ENCODE results near the gene CPNE7.

The CPNE7 gene

DNA sequence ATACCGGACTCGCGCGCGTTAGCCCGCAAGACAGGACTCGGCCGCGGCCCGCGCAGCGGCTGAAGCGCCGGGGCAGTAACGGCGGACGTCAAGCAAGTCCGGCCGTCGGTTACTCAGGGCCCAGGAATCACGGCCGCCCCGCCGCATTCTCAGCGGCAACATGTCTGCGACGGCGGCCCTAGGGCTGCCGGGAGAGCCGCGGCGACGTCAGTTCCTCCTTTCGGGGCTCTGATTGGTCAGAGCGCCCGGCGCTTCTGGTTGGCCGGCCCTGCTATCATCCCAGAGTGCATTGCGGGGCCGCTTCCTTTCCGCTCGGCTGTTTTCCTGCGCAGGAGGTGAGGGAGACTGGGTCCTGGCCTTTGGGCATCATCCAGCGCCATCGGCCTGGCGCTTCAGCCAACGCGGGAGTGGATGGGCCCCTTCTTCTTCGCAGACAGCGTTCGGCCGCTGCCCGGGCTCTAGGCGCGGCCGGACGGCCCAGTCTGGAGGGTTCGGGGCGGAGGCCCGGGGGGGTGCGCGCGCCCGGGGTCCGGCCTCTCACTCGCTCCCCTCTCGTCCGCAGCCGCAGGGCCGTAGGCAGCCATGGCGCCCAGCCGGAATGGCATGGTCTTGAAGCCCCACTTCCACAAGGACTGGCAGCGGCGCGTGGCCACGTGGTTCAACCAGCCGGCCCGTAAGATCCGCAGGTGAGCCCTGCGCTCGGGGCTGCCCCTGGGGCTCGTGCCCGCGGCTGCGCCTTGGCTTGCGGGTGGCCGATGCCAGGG lies 15.0 kb upstream of the CPNE7 start, which contains the start of gene RPL13:
TSS of gene RPL13 (plus strand) at position 305 of the 764 bp plus-strand sequence. CDS start at position 583, 278 bp downstream.
- Histone ChIP-seq H2AFZ (ENCODE audit: low read depth, low read length) (peak within 1 kb of the TSS; percentile 89), H3K4me2 (ENCODE audit: insufficient read depth, low read length) (peak within 1 kb of the TSS; percentile 89), H3K9ac (ENCODE audit: low read depth, low read length) (peak within 1 kb of the TSS; percentile 97)

DNA sequence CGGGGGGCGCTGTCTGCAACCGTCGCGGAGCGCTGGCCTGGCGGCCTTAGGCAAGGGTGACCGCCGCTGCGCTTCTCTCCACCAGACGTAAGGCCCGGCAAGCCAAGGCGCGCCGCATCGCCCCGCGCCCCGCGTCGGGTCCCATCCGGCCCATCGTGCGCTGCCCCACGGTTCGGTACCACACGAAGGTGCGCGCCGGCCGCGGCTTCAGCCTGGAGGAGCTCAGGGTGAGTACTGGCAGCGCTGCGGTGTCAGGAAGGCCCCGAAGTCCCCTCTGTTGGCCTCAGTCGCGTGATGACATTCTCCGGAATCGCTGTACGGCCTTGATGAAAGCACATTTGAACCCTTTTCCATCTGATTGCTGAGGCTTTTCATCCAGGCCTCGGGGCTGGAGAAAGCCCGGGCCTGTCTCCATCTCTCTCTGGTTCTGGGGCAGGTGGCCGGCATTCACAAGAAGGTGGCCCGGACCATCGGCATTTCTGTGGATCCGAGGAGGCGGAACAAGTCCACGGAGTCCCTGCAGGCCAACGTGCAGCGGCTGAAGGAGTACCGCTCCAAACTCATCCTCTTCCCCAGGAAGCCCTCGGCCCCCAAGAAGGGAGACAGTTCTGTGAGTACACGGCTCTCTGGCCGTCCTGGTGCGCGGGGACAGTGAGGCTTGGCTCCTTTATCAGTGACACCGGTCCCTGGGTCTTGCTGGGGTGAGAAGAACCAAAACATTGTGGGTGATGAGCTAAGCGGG lies 14.2 kb upstream of the CPNE7 start:
- Histone ChIP-seq H4K20me1 (ENCODE audit: insufficient read depth, low read length) (peaks cover 52% of the 10 kb centered on the region), H3K27me3 (ENCODE audit: insufficient read depth, low read length, poor library complexity) (no peaks in the 10 kb centered on the region), H3K9me3 (ENCODE audit: insufficient read depth, low read length, severe bottlenecking) (no peaks in the 10 kb centered on the region), H3K4me3 (ENCODE audit: low read depth in 1 of 2, low read length in 2 of 2) (peak overlapping the region; percentile 39 to 84), H3K4me1 (ENCODE audit: insufficient read depth, low read length) (peaks cover 36% of the 10 kb centered on the region), H3K4me2 (ENCODE audit: insufficient read depth, low read length) (peak overlapping the region; percentile 89), H2AFZ (ENCODE audit: low read depth, low read length) (no peak overlapping the region), H3K36me3 (ENCODE audit: insufficient read depth, low read length) (peaks cover 60% of the 10 kb centered on the region), H3K9ac (ENCODE audit: low read depth, low read length) (peak overlapping the region; percentile 97), H3K79me2 (ENCODE audit: insufficient read depth, low read length) (peaks cover 44% of the 10 kb centered on the region), H3K27ac (ENCODE audit: low read length) (peak overlapping the region; percentile 82)
- ATAC-seq (ENCODE audit: insufficient read depth, low read depth) = no peak
- no peak for DNase-seq
- TF ChIP-seq, protein P1, sequence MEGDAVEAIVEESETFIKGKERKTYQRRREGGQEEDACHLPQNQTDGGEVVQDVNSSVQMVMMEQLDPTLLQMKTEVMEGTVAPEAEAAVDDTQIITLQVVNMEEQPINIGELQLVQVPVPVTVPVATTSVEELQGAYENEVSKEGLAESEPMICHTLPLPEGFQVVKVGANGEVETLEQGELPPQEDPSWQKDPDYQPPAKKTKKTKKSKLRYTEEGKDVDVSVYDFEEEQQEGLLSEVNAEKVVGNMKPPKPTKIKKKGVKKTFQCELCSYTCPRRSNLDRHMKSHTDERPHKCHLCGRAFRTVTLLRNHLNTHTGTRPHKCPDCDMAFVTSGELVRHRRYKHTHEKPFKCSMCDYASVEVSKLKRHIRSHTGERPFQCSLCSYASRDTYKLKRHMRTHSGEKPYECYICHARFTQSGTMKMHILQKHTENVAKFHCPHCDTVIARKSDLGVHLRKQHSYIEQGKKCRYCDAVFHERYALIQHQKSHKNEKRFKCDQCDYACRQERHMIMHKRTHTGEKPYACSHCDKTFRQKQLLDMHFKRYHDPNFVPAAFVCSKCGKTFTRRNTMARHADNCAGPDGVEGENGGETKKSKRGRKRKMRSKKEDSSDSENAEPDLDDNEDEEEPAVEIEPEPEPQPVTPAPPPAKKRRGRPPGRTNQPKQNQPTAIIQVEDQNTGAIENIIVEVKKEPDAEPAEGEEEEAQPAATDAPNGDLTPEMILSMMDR (IDR thresholded peaks at IDR 0.05; ENCODE audit: borderline replicate concordance, extremely low read depth, low read length, poor library complexity, severe bottlenecking) = no peak
- TF ChIP-seq EZH2 (IDR thresholded peaks at IDR 0.05; ENCODE audit: borderline replicate concordance, low read depth, low read length, severe bottlenecking) = no peak

More for the DNA sequence above, 15.0 kb upstream of the CPNE7 start, which contains the start of gene RPL13:
- peak; percentile 90 for ATAC-seq (ENCODE audit: insufficient read depth, low read depth)
- H3K4me3 ChIP-seq (ENCODE audit: low read depth in 1 of 2, low read length in 2 of 2) = peak within 1 kb of the TSS; percentile 39 to 84
- H3K27ac ChIP-seq (ENCODE audit: low read length) = peak within 1 kb of the TSS; percentile 84
- TF ChIP-seq EZH2 (IDR thresholded peaks at IDR 0.05; ENCODE audit: borderline replicate concordance, low read depth, low read length, severe bottlenecking) = no peak
- TF ChIP-seq, protein P1 (IDR thresholded peaks at IDR 0.05; ENCODE audit: borderline replicate concordance, extremely low read depth, low read length, poor library complexity, severe bottlenecking) = peak; percentile 15
- H3K9me3 ChIP-seq (ENCODE audit: insufficient read depth, low read length, severe bottlenecking) = no peaks in the 10 kb centered on the region
- no peaks in the 10 kb centered on the region for H3K27me3 ChIP-seq (ENCODE audit: insufficient read depth, low read length, poor library complexity)
- H3K36me3 ChIP-seq (ENCODE audit: insufficient read depth, low read length) = peaks cover 65% of the 10 kb centered on the region
- peaks cover 44% of the 10 kb centered on the region for H3K79me2 ChIP-seq (ENCODE audit: insufficient read depth, low read length)
- peak; percentile 95 for DNase-seq
- H4K20me1 ChIP-seq (ENCODE audit: insufficient read depth, low read length) = peaks cover 49% of the 10 kb centered on the region
- peaks cover 36% of the 10 kb centered on the region for H3K4me1 ChIP-seq (ENCODE audit: insufficient read depth, low read length)

DNA sequence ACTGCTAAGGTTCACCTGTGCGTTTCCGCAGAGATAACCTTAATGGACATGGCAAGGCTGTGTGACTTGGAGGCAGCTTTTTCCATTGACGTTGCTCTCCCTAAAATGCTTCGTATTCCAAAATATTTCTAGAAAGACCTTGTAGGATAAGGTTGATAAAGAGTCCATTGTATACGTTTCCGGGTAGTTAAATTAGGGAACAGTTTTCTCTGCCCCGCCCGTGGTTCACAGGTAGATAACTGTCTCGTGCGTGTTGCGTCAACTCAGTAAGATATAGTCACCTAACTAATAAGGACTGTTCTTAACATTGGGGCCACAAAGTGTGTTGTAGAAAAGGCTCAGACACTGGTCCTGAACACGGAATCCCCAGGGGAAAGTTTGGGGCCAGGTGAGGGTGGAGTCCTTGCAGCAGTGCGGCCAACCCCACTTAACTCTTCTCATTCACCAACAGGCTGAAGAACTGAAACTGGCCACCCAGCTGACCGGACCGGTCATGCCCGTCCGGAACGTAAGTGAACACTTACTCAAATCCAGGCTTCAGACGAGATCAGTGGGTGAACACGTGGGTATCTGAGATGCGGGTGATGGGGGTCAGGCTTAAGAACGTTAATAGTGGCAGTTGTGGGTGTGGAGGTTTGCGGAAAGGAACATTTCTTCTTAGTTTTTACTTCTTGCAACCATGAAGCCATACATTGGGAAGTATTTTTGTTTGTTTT lies 13.5 kb upstream of the CPNE7 start:
- H3K27ac ChIP-seq (ENCODE audit: low read length) = peak overlapping the region; percentile 82
- H3K27me3 ChIP-seq (ENCODE audit: insufficient read depth, low read length, poor library complexity) = no peaks in the 10 kb centered on the region
- peak overlapping the region; percentile 89 for H3K4me2 ChIP-seq (ENCODE audit: insufficient read depth, low read length)
- H3K36me3 ChIP-seq (ENCODE audit: insufficient read depth, low read length) = peaks cover 53% of the 10 kb centered on the region
- DNase-seq (no peak), ATAC-seq (ENCODE audit: insufficient read depth, low read depth) (no peak)
- peaks cover 44% of the 10 kb centered on the region for H3K79me2 ChIP-seq (ENCODE audit: insufficient read depth, low read length)
- TF ChIP-seq, protein P1 (IDR thresholded peaks at IDR 0.05; ENCODE audit: borderline replicate concordance, extremely low read depth, low read length, poor library complexity, severe bottlenecking) = no peak
- no peak for TF ChIP-seq EZH2 (IDR thresholded peaks at IDR 0.05; ENCODE audit: borderline replicate concordance, low read depth, low read length, severe bottlenecking)
- peak overlapping the region; percentile 39 to 84; a peak in 3 of 4 replicates for H3K4me3 ChIP-seq (ENCODE audit: low read depth in 1 of 2, low read length in 2 of 2)
- H3K9ac ChIP-seq (ENCODE audit: low read depth, low read length) = peak overlapping the region; percentile 97
- peaks cover 36% of the 10 kb centered on the region for H3K4me1 ChIP-seq (ENCODE audit: insufficient read depth, low read length)
- H2AFZ ChIP-seq (ENCODE audit: low read depth, low read length) = no peak overlapping the region
- peaks cover 52% of the 10 kb centered on the region for H4K20me1 ChIP-seq (ENCODE audit: insufficient read depth, low read length)
- H3K9me3 ChIP-seq (ENCODE audit: insufficient read depth, low read length, severe bottlenecking) = no peaks in the 10 kb centered on the region
